A549 (cell line): ENCODE results near the gene RPS6KA1. TPM values are rescaled to one million over a fixed set of nuclear protein-coding genes. Genes with fewer than 3 reads are reported as not detected.

ENCODE experiments used
- ATAC-seq, 2 experiments: fragments of 200-7000 bp in 1 of 2; fragments of >200 bp in 1 of 2; cut with Nextera tagmentation in 1 of 2; cut with Tn5 transposase in 1 of 2; 3 replicates each; pipeline versions ENCODE4 v1.8.0 to v1.9.1; 2018 to 2020; ENCODE audit warnings: mild to moderate bottlenecking in 1 of 2, moderate library complexity in 1 of 2
- CTCF ChIA-PET: fragments of 300-600 bp; sonication (Branson Sonifier 250); formaldehyde crosslinking; extraction: SDS; loops from one replicate; lab custom pipeline; 2021; ENCODE audit warnings: antibody characterized with exemption, inconsistent platforms; lab: Yijun Ruan, JAX
- POLR2A ChIA-PET: fragments of 350-600 bp; formaldehyde crosslinking; extraction: SDS; loops from one replicate; lab custom pipeline; 2021; ENCODE audit warnings: antibody characterized with exemption, inconsistent platforms; lab: Yijun Ruan, JAX
- DNase-seq, 2 experiments: peaks; one replicate each; pipeline versions ENCODE4 v3.0.0 to v3.0.0-alpha.2; 2011 to 2016; ENCODE audit warnings: low read depth in 1 of 2, low spot score in 1 of 2
- FAIRE-seq: peaks from 2 replicates; lab custom pipeline; 2011; peaks lifted over from hg19 to GRCh38; lab: Jason Lieb, UNC
- H3K27ac ChIP-seq, 2 experiments: fragments of >200 bp; sonication (Bioruptor Twin); formaldehyde crosslinking; 3 replicates each; pipeline ENCODE4 v1.5.1; 2016 to 2017
- H3K4me1 ChIP-seq: fragments of >200 bp; sonication (Bioruptor Twin); formaldehyde crosslinking; 3 replicates; pipeline ENCODE4 v1.6.1; 2016
- H3K4me2 ChIP-seq: fragments of >200 bp; sonication (Bioruptor Twin); formaldehyde crosslinking; 3 replicates; pipeline ENCODE4 v1.6.1; 2016
- H3K4me3 ChIP-seq: fragments of >200 bp; sonication (Bioruptor Twin); formaldehyde crosslinking; 3 replicates; pipeline ENCODE4 v1.5.1; 2016
- H3K9me3 ChIP-seq: fragments of >200 bp; sonication (Bioruptor Twin); formaldehyde crosslinking; 3 replicates; pipeline ENCODE4 v1.6.1; 2016
- ATOH8 ChIP-seq: fragments of 250-450 bp; sonication (Bioruptor Pico); IDR thresholded peaks from 2 replicates; pipeline ENCODE4 v1.5.0; 2020; ENCODE audit warnings: low read depth, mild to moderate bottlenecking, moderate library complexity
- CEBPB ChIP-seq, 2 experiments: fragments of >200 bp in 1 of 2; sonication (Bioruptor Twin) in 1 of 2; formaldehyde crosslinking in 1 of 2; IDR thresholded peaks; 2 replicates each; pipeline ENCODE4 v1.6.1; 2012 to 2016
- CTCF ChIP-seq: fragments of >200 bp; sonication (Bioruptor Twin); formaldehyde crosslinking; IDR thresholded peaks from 3 replicates; pipeline ENCODE4 v1.5.1; 2016
- ELK1 ChIP-seq: fragments of 150-350 bp; IDR thresholded peaks from 2 replicates; pipeline ENCODE4 v1.6.1; 2014; ENCODE audit warnings: low read depth, mild to moderate bottlenecking, low read length
- FOSL2 ChIP-seq, 2 experiments: fragments of 450-650 bp in 1 of 2; fragments of >200 bp in 1 of 2; sonication (Bioruptor Twin) in 1 of 2; formaldehyde crosslinking; IDR thresholded peaks; 2 replicates each; pipeline versions ENCODE4 v1.5.0 to v1.6.1; 2016 to 2020; ENCODE audit warnings: mild to moderate bottlenecking in 1 of 2, moderate library complexity in 1 of 2
- HDAC2 ChIP-seq: fragments of 200-600 bp; sonication (generic); IDR thresholded peaks from 2 replicates; pipeline ENCODE4 v1.6.1; 2016
- HEYL ChIP-seq: fragments of 250-450 bp; sonication (Bioruptor Pico); IDR thresholded peaks from 2 replicates; pipeline ENCODE4 v1.8.0; 2021; ENCODE audit warnings: mild to moderate bottlenecking, moderate library complexity
- HOXB5 ChIP-seq: fragments of 250-450 bp; sonication (Bioruptor Pico); IDR thresholded peaks from 2 replicates; pipeline ENCODE4 v1.5.0; 2020; ENCODE audit warnings: mild to moderate bottlenecking, moderate library complexity
- JUNB ChIP-seq: fragments of >200 bp; sonication (Bioruptor Twin); formaldehyde crosslinking; IDR thresholded peaks from 2 replicates; pipeline ENCODE4 v1.6.1; 2016
- KDM1A ChIP-seq: fragments of 200-600 bp; sonication (generic); IDR thresholded peaks from 2 replicates; pipeline ENCODE4 v1.6.1; 2016; ENCODE audit warnings: low read depth, mild to moderate bottlenecking
- PBX3 ChIP-seq: IDR thresholded peaks from 2 replicates; pipeline ENCODE4 v1.6.1; 2012
- PHF8 ChIP-seq: fragments of 200-600 bp; sonication (generic); IDR thresholded peaks from 2 replicates; pipeline ENCODE4 v1.6.1; 2016; ENCODE audit warnings: low read depth, mild to moderate bottlenecking, antibody characterized with exemption, moderate library complexity, borderline replicate concordance
- POLR2A ChIP-seq: IDR thresholded peaks from 2 replicates; pipeline ENCODE4 v1.6.1; 2012; ENCODE audit warnings: mild to moderate bottlenecking, low read length
- RAD21 ChIP-seq, 2 experiments: fragments of >200 bp in 1 of 2; sonication (Bioruptor Twin) in 1 of 2; formaldehyde crosslinking in 1 of 2; IDR thresholded peaks in 1 of 2; conservative IDR thresholded peaks in 1 of 2; 2 replicates in 1 of 2; 3 replicates in 1 of 2; pipeline ENCODE4 v1.6.1; 2012 to 2018; ENCODE audit warnings: inconsistent platforms in 1 of 2
- TFCP2L1 ChIP-seq: fragments of 250-450 bp; sonication (Bioruptor Pico); IDR thresholded peaks from 2 replicates; pipeline ENCODE4 v1.5.0; 2021; ENCODE audit warnings: mild to moderate bottlenecking
- ZSCAN20 ChIP-seq: fragments of 250-450 bp; sonication (Bioruptor Pico); IDR thresholded peaks from 2 replicates; pipeline ENCODE4 v1.8.0; 2022; ENCODE audit warnings: mild to moderate bottlenecking, moderate library complexity
- WGBS: methylation state at CpG from one replicate; pipeline ENCODE4 v1.1.6; 2017; ENCODE audit errors: missing lambda C conversion rate; 5-methylcytosine and 5-hydroxymethylcytosine counted together
- polyA plus RNA-seq, 4 experiments: library from polyadenylated mRNA; depleted of rRNA in 3 of 4; stranded (reverse); fragments of >200 nt; fragmentation: RNase III in 1 of 4; extraction: RNeasy Plus Mini Kit Qiagen cat#74134 plus additional on column Dnase treatment in 1 of 4; gene quantifications; 2 replicates in 3 of 4; 3 replicates in 1 of 4; pipeline ENCODE4 v1.2.3, GENCODE V29; 2011 to 2017

Gene RPS6KA1
- polyA plus RNA-seq, 2 of the 4 experiments (the other 2 are of a cell fraction) = 9.8 to 12.4 TPM

DNA sequence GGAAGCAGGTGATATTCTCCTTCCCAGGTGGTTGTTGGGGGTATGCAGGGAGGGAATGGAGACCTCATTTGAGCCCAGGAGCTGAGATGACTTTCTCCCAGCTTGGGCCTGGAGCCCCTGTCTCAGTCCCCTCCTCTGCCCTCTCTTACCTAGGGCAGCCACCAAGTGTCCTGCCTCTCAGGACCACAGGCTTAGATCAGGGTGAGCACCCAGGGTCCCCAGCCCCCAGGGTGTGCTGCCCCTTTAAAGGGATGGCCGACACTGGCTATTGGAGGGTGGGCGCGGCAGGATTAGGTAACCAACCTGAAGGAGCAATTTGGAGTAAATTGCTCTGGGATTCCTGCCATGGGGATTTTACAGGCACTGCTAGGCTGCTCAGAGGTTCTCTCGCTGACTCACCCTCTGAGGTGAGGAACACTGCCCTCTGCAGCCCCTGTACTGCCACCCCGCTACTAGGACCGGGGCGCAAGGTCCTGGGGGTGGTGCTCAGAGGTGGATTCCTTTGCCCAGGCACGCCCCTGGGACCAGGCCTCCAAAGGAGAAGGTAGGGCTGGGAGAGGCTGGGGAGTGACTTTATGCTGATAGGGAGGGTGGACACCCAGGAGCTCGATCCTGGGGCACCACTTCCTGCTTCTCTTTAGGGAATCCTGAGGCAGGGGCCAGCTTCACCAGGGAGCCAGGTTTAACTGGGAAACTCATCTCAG is 1.5 kb downstream of the RPS6KA1 start:
- no peak for FAIRE-seq
- CTCF ChIA-PET = interaction anchor here (0.7 to 2.9 kb wide), 5 partner anchors 8 to 279 kb away, joined by 3 to 25 read pairs (median 6); no protein-coding TSS in a partner anchor
- WGBS = 0% methylated on average over 3 of the region's 9 CpGs
- peak; percentile 72 to 82 for DNase-seq
- Histone ChIP-seq H3K4me3 (peak overlapping the region; percentile 58), H3K27ac (peak overlapping the region; percentile 72 to 92), H3K9me3 (no peaks in the 10 kb centered on the region), H3K4me2 (peak overlapping the region; percentile 93), H3K4me1 (peaks cover 21% of the 10 kb centered on the region)
- POLR2A ChIA-PET = interaction anchor here (0.5 to 0.6 kb wide), 2 partner anchors 7 to 59 kb away, joined by 3 to 5 read pairs; partner anchors contain the start of gene HMGN2
- ATAC-seq = peak; percentile 79 to 91
- TF ChIP-seq HDAC2 (no peak), CEBPB (IDR thresholded peaks at IDR 0.05) (0 out of 4 replicates have a peak, but pooled peaks of 1 of the 2 experiments have one; percentile 28), RAD21 (conservative IDR thresholded peaks at IDR 0.05 in 1 of 2, IDR thresholded peaks at IDR 0.05 in 1 of 2) (no peak; a peak in 1 of 5 replicates), TFCP2L1 (CRISPR knock-in tag) (no peak), ATOH8 (CRISPR knock-in tag) (no peak), FOSL2 (IDR thresholded peaks at IDR 0.05) (no peak), FOSL2 (CRISPR knock-in tag; IDR thresholded peaks at IDR 0.05) (peak; percentile 53), ELK1 (no peak), HOXB5 (CRISPR knock-in tag) (no peak), ZSCAN20 (CRISPR knock-in tag) (no peak), PHF8 (no peak), CTCF (peak; percentile 22; the same call in 2 of the 3 replicates), PBX3 (no peak), KDM1A (no peak), JUNB (no peak)

GRCh38 chr1:26531651-26532131 is 2.1 kb downstream of the RPS6KA1 start:
- FAIRE-seq = no peak
- 80% methylated on average over 4 of the region's 12 CpGs for WGBS
- POLR2A ChIA-PET = interaction anchor here (0.5 kb wide), 1 partner anchor 8 kb away, joined by 5 read pairs; no protein-coding TSS in a partner anchor
- TF ChIP-seq POLR2A = no peak
- no peak for TF ChIP-seq HOXB5 (CRISPR knock-in tag)
- no peak for TF ChIP-seq HEYL
- TF ChIP-seq, all 56 proteins: peak for 0
- Histone ChIP-seq H3K4me1 (peaks cover 21% of the 10 kb centered on the region), H3K27ac (peak overlapping the region; percentile 72 to 92), H3K9me3 (no peaks in the 10 kb centered on the region), H3K4me3 (peak overlapping the region; percentile 58; the same call in 2 of the 3 replicates), H3K4me2 (peak overlapping the region; percentile 93)
- no peak for ATAC-seq
- no peak for DNase-seq
- CTCF ChIA-PET = interaction anchor here (0.9 to 2.9 kb wide), 3 partner anchors 8 to 278 kb away, joined by 3 to 25 read pairs (median 7); no protein-coding TSS in a partner anchor
